HG02885 (cell line): ENCODE data around the gene POGLUT3.
A peak's percentile ranks its signal among the peaks of the same experiment; 100 is the strongest.

Experiments
- ATAC-seq: cut with Tn5 transposase; IDR thresholded peaks from one replicate; pipeline ENCODE4 v1.9.1; 2021; ENCODE audit warnings: mild to moderate bottlenecking; ENCODE audit not compliant: unreplicated experiment, poor library complexity

POGLUT3 gene

GRCh38 chr11:108501396-108501795 lies 3.2 kb upstream of the POGLUT3 start:
- ATAC-seq: no peak

- ATAC-seq: no peak
Observed at GRCh38 chr11:108500721-108501120, 2.5 kb upstream of the POGLUT3 start.

GRCh38 chr11:108500169-108500568 lies 2.0 kb upstream of the POGLUT3 start:
- no peak for ATAC-seq

- ATAC-seq: no peak
Observed at GRCh38 chr11:108498816-108499408, 728 bp upstream of the POGLUT3 start.

DNA sequence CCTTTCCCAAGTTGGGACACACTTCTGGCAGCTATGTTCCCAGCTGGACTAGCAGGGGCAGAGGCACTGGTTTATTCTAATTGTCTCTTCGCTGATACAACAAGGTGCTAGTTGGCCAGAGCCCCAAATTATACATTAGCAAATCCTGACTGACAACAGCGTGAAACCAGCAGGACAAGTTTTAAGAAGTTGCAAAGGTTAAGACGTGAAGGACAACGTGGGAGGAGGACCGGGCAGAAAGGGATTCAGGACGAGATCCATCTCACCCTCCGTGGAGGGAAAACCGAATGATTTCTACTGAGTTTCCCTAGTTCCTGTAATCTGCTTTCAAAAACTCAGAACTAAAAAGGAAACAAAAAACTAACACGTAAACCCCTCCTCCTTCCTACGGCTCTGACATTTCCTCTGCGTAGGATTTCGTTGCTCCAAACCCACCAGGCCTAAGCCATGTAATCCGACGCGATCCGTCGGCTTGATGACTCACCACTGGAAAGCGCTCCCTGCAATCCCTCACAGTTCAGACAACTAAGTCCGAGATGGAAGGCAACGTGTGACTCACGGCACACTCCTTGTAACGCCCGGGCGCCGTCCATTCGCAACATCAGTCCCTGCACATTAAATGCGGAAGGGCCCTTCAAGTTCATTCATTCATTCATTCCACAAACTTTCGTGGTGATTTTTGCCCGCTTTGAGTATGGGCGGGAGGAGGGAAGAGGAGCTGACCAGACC lies 703 bp downstream of the POGLUT3 start:
- ATAC-seq: peak; percentile 58

GRCh38 chr11:108496643-108497256 lies 1.4 kb downstream of the POGLUT3 start:
- ATAC-seq: no peak

DNA sequence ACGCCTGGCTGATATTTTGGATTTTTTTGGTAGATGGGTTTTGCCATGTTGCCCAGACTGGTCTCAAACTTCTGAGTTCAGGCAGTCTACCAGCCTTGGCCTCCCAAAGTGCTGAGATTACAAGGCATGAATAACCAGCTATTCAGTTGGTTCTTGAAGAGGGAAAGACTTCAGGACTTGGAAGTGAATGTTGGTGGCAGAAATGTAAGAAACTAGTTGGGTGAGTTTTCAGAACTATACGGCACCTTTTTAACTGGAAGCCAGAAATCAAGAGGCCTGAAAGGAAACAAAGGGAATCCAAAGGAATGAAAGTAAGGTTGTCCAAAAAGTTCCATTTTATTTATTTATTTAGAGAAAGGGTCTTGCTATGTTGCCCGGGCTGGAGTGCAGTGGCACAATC lies 2.9 kb downstream of the POGLUT3 start:
- ATAC-seq: no peak

- no peak for ATAC-seq
Observed at GRCh38 chr11:108494182-108494581, 4.0 kb downstream of the POGLUT3 start.

GRCh38 chr11:108491936-108492335 lies 6.2 kb downstream of the POGLUT3 start:
- ATAC-seq: no peak

GRCh38 chr11:108486828-108487227 lies 11.4 kb downstream of the POGLUT3 start:
- no peak for ATAC-seq

DNA sequence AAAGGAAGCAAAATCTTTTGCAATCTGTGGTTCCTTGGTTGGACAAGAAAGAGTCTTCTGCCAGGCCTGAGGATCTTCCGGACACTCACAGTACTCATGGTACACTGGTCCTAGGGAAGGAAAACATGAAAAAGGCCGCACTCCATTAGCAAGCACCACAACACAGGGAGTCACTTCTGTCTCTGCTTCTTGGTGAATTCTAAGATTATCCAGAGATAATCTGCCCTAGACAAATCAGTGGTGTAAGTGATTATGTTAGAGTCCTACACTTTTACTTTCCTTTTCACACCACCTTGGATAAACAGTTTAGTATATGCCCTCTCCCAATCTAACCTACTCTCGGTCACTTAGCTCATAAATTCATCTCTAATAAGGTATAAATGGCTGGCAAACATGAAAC lies 11.9 kb downstream of the POGLUT3 start:
- no peak for ATAC-seq

DNA sequence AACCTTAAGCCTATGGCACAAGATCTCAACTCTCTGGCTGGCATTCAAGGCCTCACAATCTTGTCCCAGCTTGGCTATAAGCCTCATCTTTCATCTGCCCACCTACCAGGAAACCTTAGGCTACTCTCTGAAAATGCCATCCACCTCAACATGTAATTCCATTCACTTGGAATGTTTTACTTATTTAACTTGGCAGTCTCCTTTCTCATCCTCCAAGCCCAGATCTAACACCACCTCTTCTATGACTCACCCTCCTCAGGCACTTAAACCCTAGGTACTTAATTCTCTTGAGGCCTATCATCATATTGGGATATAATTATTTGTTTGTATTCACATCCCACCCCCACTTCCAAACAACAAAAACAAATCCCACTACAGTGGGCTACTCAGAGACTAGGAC lies 15.0 kb downstream of the POGLUT3 start:
- no peak for ATAC-seq

- ATAC-seq: no peak
Observed at GRCh38 chr11:108474664-108475463, 23.3 kb downstream of the POGLUT3 start.

- ATAC-seq: no peak
Observed at GRCh38 chr11:108472681-108473080, 25.5 kb downstream of the POGLUT3 start.

DNA sequence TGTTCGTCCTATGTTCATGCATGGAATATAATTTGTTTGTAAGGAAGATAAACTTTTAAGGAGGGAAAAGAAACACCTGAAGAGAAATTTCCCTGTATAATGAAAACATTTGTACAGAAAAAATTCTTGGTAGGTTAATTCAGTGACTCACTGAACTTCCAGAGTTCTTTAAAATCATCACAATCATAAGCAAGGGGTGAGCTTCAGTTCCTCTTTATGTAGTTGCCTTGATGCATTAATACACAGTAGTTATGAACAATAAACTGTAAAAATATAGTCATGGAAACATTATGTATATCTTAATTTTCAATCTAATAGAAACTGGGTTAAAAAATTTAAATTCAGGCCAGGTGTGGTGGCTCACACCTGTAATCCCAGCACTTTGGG lies 29.7 kb downstream of the POGLUT3 start:
- ATAC-seq: no peak

GRCh38 chr11:108467091-108467823 lies 30.9 kb downstream of the POGLUT3 start, which contains the start of gene C11orf65:
Gene C11orf65, minus strand, starts transcription at chr11:108467529. Its CDS starts 5,970 bp downstream, at chr11:108461559.
- ATAC-seq: peak; percentile 98

- ATAC-seq: no peak
Observed at GRCh38 chr11:108466405-108466804, 31.8 kb downstream of the POGLUT3 start.

- no peak for ATAC-seq
Observed at GRCh38 chr11:108453207-108453835, 44.9 kb downstream of the POGLUT3 start.
